ENCODE results near the gene MTFP1.
A peak's percentile ranks its signal among the peaks of the same experiment; 100 is the strongest.
"Not testable (repeated sequence)": the region's sequence is repeated elsewhere in the genome, so short reads cannot be mapped to it uniquely, and the experiment has no call there.

MTFP1 gene

DNA sequence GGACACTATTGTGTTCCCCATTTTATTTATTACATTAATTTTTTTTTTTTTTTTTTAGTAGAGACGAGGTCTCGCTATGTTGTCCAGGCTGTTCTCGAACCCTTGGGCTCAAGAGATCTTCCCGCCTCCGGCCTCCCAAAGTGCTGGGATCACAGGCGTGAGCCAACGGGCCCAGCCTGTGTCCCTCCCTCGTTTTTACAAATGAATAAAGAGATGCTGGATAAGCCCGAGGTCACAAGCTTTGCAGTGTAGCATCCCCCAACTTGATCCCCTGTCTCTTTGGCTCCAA, 297 bp upstream of the MTFP1 start:
- DNase-seq (ENCODE audit: low read depth in 1 of 2, low spot score in 1 of 2) = no peak

GRCh38 chr22:30426388-30427353, 1.1 kb downstream of the MTFP1 start:
- peak; percentile 71 to 86 for DNase-seq (ENCODE audit: low read depth in 1 of 2, low spot score in 1 of 2)

DNA sequence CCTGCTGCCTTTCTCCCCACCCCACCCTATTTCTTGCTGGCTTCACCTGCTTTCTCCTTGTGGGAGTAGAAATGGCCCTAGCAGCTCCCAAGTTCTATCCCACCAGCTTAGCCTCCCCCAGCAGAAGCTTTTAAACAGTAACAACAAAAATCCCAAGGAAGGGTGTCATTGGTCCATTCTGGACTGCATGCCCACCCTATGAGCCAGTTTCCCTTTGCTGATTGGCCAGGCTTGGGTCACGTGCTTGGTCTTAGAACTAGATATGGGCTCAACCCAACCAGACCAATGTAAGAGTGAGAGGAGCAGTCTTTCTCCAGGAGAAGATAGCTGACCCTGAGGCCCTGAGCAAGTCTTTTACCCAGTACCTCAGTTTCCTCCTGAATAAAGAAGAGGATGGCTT, 2.3 kb downstream of the MTFP1 start:
- no peak for DNase-seq (ENCODE audit: low read depth in 1 of 2, low spot score in 1 of 2)

- no peak for DNase-seq (ENCODE audit: low read depth in 1 of 2, low spot score in 1 of 2)
Measured at GRCh38 chr22:30429887-30430286, 4.3 kb downstream of the MTFP1 start.

DNA sequence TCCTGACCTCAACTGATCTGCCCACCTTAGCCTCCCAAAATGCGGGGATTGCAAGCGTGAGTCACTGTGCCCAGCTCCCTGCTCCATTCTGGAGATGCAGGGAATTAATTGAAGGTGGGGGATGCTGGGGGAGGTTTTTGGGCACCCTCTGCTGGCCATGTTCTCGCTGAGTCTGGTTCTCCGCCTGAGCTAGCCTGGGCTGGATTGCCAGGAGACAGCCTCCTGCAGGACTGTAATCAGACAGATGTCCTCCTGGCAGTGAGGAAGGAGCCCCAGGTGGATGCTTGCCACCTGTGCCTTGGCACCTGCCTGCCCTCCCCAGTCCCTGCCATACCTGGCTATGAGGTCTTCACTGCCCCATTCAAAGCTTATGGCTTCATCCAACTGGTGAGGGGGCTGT, 5.4 kb downstream of the MTFP1 start:
- no peak for DNase-seq (ENCODE audit: low read depth in 1 of 2, low spot score in 1 of 2)

- no peak for DNase-seq (ENCODE audit: low read depth in 1 of 2, low spot score in 1 of 2)
Measured at GRCh38 chr22:30432096-30432495, 6.5 kb downstream of the MTFP1 start.

DNA sequence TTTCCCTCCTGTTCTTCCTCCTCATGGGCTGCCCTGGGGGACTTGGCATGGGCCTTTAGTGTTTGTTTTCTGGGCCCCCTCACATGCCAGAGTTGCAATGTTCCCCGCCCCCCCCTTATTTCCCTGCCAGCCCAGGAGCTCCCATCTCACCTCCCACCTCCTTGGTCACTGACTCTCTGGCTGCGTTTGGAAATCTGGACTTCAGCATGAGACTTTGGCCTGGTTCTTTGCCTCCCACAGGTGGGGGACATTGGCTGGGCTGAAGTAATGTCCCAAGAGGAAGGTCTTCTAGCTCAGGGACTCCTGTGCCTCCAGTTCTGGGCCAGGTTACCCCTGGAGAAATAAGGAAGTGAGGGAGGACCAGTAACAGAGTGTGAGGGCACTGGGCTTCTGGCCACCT, 7.0 kb downstream of the MTFP1 start:
- DNase-seq (ENCODE audit: low read depth in 1 of 2, low spot score in 1 of 2) = no peak

DNA sequence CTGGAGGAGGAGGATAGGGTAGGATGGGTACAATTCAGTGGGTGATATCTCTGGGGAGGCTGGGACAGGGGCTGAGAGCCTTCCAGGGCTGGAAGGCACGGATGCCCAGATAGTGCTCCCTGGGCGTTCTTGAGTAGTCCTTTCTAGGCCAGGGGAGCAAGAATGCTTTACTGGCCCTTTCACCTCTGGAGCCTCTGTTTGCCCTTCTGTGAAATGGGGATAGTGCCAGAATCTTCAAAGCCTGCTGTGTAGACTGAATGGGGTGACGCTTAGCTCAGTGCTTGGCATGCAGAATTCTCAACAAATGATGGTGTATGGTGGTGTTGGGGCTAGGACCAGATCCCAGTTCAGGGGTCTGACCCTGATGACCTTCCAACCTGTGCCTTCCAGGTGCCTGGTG, 7.7 kb downstream of the MTFP1 start:
- no peak for DNase-seq (ENCODE audit: low read depth in 1 of 2, low spot score in 1 of 2)

DNA sequence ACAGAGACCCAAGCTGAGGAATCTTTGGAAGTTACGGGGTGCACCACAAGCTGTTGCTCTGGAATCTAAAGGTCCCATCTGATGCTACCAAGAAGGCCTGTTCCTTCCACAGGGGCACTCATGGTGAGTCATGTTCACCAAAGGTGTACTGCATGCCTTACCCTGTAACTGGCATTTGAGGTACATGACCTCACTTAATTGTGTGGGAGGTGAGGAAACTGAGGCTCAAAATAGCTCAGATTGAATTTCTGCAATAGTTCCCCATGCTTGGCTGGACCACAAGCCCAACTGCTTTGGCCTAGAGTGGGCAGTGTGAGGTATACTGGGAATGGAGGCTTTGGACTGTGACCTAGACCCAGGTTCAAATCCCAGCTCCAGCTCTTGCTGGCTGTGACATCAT, 8.2 kb downstream of the MTFP1 start:
- DNase-seq (ENCODE audit: low read depth in 1 of 2, low spot score in 1 of 2) = no peak

DNA sequence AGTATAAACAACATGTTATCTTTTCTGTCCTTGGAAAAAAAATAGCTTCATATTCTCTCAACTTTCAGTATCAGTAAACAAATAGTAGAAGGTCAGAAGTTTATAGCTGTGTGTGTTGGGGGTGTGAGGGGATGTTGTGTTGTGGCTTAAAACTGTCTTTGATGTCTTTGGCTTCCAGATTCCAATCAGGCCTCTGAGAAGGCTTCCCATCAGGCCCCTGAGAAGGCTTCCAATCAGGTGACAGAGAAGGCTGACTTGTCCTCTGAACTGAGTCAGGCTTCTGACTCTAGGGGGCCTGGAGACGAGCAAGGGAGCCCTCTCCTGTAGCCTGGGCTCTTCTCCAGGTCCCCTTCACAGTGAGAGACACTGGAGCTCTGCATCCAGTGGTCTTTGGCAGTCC, 9.3 kb downstream of the MTFP1 start:
- no peak for DNase-seq (ENCODE audit: low read depth in 1 of 2, low spot score in 1 of 2)

DNA sequence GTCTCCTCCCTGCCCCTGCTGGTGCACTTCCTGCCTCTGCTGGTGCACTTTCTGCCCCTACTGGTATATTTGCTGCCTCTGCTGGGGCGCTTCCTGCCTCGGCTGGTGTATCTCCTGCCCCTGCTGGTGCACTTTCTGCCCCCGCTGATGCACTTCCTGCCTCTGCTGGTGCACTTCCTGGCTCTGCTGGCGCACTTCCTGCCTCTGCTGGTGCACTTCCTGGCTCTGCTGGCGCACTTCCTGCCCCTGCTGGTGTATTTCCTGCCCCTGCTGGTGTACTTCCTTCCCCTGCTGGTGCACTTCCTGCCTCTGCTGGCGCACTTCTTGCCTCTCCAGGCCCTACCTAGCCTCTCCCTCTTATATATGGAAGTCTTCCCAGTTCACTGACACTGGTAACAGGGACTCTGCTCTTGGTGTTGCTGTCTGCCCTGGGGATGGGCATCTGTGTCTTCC, 10.1 kb downstream of the MTFP1 start:
- peak; percentile 34 to 75 for DNase-seq (ENCODE audit: low read depth in 1 of 2, low spot score in 1 of 2)

GRCh38 chr22:30436196-30436595, 10.6 kb downstream of the MTFP1 start:
- DNase-seq (ENCODE audit: low read depth in 1 of 2, low spot score in 1 of 2) = no peak

DNA sequence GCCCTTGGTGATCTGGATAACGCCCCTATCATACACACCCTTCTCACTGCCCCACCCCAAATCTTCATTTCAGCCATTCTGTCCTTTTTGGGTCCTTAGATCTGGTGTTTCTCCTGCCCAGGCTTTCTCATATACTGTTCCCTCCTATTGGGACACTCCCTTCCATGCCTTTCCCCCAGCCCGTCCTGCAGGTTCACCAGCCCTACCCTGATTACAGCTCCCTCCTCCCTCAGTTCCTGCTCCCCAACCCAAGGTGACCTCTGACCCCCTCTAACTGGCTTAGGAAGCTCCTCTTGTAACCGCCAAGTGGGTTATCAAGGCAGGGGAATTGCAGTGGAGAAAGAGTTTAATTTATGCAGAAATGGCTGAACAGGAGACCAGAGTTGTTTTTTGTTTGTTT, 13.0 kb downstream of the MTFP1 start:
- no peak for DNase-seq (ENCODE audit: low read depth in 1 of 2, low spot score in 1 of 2)

DNA sequence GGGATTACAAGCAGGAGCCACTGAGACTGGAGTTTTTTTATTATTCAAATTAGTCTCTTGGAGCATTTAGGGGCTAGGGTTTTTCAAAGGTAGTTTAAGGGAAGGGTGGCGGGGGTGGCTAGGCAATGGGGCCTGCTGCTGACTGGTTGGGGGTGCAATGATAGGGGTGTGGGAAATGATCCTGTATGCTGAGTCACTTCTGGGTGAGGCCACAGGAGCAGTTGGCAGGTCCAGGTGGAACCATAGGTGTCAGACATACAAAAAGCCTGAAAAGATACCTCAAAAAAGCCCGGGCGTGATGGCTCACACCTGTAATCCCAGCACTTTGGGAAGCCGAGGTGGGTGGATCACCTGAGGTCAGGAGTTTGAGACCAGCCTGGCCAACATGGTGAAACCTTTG, 13.7 kb downstream of the MTFP1 start:
- no peak for DNase-seq (ENCODE audit: low read depth in 1 of 2, low spot score in 1 of 2)

- no peak for DNase-seq (ENCODE audit: low read depth in 1 of 2, low spot score in 1 of 2)
Measured at GRCh38 chr22:30439836-30440235, 14.3 kb downstream of the MTFP1 start.

- no peak for DNase-seq (ENCODE audit: low read depth in 1 of 2, low spot score in 1 of 2)
Measured at GRCh38 chr22:30441088-30441487, 15.5 kb downstream of the MTFP1 start.

DNA sequence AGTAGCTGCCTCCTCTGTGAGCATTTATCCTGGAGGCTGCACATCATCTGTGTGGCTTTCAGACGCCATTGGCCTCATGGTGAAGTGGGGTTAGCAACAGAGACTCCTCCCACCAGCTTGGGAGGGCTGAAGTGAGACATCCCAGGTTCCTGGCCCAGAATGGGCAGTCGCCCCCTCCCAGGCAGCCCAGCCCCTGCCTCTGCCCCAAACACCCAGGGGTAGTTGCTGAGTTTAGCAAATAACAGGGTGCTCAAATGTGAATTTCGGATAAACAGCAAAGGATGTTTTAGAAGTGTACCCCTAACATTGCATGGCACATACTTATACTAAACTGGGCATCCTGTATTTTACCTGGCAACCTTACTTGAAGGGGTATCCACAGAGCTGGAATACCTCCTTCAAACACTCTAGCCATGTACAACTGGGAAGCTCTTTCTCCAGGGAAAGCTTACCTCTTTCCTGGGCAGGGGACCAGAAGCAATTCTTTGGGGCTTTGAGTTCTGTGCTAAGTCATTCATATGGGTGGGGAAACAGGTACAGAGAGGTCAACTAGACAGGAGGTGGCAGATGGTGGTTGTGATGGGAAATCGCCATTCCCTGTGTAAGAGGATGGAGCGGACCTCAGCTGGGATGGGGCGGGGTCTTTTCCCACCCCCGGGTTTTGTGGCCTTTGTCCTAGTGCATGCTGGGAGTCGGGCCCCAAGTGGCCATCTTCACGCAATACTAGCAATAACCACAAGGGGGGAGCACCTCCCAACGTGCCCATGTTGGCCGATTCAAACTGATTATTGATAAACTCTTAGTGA, 19.3 kb downstream of the MTFP1 start:
- DNase-seq (ENCODE audit: low read depth in 1 of 2, low spot score in 1 of 2) = peak; percentile 19 to 45

- no peak for DNase-seq (ENCODE audit: low read depth in 1 of 2, low spot score in 1 of 2)
Measured at GRCh38 chr22:30445438-30446145, 20.0 kb downstream of the MTFP1 start.

GRCh38 chr22:30447656-30448055, 22.1 kb downstream of the MTFP1 start:
- DNase-seq (ENCODE audit: low read depth in 1 of 2, low spot score in 1 of 2) = no peak

DNA sequence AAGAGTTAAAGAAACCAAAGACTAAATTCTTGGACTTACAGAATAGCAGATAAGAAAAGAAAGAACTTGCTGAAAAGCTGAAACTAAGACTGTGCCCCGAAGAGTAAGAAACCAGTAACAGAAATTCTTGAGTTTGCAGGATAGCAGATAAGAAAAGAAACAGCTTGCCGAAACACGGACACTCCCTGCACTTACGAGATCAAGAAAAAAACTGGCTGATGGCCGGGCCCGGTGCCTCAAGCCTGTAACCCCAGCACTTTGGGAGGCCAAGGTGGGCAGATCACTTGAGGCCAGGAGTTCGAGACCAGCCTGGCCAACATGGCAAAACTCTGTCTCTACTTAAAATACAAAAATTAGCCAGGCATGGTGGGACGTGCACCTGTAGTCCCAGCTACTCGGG, 25.9 kb downstream of the MTFP1 start:
- DNase-seq (ENCODE audit: low read depth in 1 of 2, low spot score in 1 of 2) = not testable (repeated sequence)

DNA sequence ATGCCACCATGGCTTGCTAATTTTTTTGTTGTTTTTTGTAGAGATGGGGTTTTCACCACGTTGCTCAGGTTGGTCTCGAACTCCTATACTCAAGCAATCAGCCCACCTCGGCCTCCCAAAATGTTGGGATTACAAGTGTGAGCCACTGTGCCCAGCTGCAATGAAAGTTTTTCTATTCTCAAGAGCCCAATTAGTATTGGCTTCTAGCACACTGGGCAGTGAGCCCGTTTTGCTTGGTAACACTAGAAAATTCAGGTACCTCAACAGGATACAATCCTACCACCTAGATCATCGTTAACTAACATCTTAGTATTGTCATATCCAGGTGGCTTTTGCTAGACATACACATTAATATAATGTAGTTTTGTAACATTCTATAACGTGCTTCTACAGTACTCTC, 27.3 kb downstream of the MTFP1 start:
- no peak for DNase-seq (ENCODE audit: low read depth in 1 of 2, low spot score in 1 of 2)

All from activated CD4-positive, alpha-beta T cell treated with anti-CD3 and anti-CD28 coated beads, Interleukin-2, amount 50 U/mL, for 24 hours (primary cell).